Limb (tissue), 2 donors: ENCODE results near the gene NAA20.

Experiments
- DNase-seq, 2 donors: peaks; one replicate each; pipeline ENCODE4 v3.0.0-alpha.2; 2016; ENCODE audit errors: extremely low spot score in 2 of 2

Gene NAA20

GRCh38 chr20:20018366-20018765 is 1.2 kb downstream of the NAA20 start:
- no peak for DNase-seq

- DNase-seq = no peak
Observed at GRCh38 chr20:20019123-20019522, 2.0 kb downstream of the NAA20 start.

DNA sequence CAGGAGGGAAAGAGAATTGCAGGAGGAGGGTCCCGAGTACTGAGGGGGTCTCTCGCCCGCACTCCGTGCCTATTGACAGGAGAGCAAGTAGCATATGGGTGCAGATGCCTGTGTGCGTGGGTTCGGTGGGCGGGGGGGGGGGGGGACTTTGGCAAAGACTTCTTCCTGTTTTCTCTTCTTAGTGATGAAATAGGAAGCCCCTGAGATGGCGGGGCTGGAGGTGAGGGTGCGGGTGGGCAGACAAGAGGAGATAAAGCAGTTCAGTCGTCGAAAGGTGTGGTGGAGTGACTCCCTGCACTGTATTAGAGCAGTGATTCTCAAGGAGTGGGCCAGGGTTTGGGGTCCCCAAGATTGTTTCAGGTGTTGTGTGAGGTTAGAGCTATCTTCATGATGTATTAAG is 3.7 kb downstream of the NAA20 start:
- DNase-seq = no peak

GRCh38 chr20:20021835-20022234 is 4.7 kb downstream of the NAA20 start:
- DNase-seq = no peak

GRCh38 chr20:20022498-20022897 is 5.3 kb downstream of the NAA20 start:
- no peak for DNase-seq

DNA sequence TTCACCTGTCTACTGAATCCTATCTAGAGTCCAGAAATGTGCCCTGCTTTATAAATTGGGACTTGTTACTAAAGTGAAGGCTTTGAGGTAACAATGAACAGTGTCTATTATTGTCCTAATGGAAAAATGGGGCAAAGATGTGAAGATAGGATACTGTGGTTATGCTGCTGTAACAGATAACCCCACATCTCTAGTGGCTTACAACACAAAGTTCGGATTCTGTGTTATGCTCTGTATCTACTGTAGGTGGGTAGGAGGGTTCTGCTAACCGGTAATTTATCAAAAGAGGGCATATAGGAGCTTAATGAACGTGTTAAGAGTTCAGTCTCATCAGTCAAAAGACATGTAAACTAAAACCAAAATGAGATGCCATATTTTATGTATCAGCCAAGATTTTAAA is 6.2 kb downstream of the NAA20 start:
- DNase-seq = no peak

DNA sequence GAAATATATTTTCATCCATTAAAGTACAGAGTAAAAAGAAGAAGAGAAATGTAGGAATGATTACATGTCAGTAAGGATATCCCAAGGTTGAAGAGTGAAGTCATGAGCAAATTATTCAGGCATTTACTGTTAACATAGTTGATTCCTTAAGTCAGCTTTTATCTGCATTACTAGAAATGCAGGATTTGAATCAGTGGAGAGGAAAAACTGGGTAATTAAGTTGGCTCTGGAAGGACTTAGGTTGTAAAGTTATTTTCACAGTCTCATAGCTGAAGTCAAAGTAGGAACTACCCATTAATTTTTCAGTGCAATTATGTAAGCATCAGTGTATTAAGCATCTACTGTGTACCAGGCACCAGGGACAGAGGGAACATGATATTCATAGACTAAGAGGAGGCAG is 7.8 kb downstream of the NAA20 start:
- no peak for DNase-seq

GRCh38 chr20:20027284-20027683 is 10.1 kb downstream of the NAA20 start:
- no peak for DNase-seq

GRCh38 chr20:20031790-20032189 is 14.6 kb downstream of the NAA20 start:
- DNase-seq = no peak

GRCh38 chr20:20034486-20034885 is 17.3 kb downstream of the NAA20 start:
- DNase-seq = no peak

DNA sequence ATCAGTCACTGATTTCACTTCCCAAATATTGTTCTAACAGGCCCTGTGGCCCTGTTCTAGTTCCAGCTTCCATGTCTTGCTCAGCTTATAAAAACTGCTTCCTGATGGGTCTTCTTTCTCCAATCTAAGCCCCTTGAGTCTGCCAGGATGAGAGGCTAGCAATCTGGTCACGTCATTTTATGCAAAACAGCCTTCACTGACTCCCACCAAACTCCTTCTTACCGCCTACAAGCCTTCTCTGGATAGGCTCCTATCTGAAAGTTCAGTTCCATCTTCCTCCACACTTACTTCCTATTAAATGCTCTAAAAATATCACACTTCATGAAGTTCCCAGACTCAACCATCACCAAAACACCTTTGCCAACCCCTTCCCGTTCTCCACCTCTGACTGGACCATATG is 19.6 kb downstream of the NAA20 start:
- DNase-seq = no peak

DNA sequence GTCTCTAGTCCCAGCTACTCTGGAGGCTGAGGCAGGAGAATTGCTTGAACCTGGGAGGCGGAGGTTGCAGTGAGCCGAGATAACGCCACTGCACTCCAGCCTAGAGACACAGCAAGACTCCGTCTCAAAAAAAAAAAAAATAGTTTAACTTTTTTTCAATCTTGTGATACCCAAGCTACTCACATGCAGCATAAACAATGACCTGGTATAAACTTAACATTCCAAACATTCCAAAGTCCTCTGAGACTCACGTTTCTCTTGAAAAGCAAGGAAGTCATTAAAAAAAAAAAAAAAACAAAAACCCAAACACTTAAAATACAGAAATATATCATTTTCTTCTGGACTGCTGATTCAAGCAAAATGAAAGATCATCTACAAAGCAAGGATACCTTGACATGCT is 20.8 kb downstream of the NAA20 start:
- DNase-seq = no peak

DNA sequence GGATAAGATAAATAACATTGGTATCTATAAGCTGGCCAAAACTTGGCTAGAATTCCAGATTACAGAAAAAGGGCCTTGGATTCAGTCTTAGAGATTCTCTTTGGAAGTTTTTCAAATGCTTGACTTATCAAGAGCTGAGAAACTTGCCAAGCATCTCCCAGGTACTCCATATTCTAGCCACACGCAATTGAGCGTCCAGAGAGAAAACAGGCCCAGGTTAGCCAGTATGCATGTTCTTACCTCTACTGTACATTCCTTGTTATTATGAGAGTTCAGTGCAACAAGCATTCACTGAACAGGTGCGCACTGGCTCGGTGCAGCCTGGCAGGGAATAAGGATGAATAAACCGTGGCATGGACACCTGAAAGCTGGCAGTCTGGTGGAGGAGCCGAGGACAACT is 21.4 kb downstream of the NAA20 start:
- DNase-seq = no peak

DNA sequence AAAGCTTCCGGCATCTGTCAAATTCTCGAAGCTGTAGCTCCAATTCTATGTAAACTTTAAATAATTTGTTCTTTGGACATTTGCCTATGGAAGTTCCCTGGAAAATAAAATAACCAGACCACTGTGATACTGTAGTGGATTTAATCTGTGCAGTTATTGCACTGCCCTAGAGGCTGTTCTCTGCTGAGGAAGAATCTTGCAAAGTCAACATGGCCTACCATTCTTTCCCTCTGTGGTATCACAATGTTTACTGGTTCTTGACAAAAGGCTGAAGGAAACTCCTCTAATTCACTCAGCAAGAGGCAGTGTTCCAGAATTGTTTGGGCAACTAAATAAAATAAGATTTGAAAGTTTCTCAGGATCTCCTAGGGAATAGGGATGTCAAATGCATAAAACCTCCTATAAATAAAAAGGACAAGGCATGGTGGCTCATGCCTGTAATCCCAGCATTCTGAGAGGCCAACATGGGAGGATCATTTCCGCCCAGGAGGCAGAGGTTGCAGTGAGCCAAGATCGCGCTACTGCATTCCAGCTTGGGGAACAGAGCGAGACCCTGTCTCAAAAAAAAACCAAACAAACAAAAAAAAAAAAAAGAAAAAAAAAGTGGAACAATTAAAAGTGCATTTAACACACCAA is 22.7 kb downstream of the NAA20 start:
- no peak for DNase-seq

GRCh38 chr20:20051767-20052073 is 34.6 kb downstream of the NAA20 start:
- no peak for DNase-seq

DNA sequence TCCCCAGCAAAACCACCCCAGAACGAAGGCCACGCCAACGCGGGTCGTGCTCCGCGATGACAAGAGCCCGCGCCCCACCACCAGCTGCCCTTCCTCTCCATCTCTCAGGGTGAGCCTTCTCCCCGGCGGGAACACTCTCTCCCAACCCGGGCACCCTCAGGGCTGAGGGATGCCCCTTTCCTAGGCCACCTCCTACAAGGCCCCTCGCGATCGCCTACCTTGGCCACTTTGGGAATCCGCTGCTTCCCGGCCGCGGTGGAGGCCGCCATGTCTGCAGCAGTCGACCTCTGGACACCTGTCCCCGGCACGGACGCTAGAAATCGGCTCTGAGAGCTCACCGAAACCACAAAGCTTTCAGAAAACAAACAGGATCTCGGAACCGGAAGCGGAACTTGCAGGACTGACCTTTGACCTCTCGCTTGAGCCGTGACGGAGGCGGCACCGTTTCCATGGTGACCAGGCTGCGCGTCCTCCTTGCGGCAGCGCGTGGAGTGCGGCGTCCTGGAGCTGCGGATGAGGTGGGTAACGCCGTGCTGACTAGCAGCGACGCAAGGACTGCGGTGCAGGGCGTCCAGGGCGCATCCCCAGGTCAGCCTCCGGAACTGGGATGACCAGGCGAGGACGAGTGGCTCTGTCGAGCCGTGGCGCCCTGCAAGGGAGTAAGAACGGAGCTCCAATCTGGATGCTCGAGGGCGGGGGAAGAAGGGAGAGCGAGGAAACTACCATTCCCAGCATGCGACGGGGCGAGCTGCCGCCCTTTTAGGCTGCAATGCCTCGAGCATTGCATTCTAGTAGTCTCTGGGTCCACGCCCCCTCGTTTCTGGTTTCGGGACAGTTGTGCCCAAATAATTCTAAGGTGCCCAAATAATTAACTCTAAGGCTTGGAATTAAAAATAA is 35.2 kb downstream of the NAA20 start, which contains the start of the genes CFAP61 and CRNKL1:
CFAP61 (plus strand) TSS at position 459 of the 897 bp plus-strand sequence. CDS start 4,122 bp downstream, outside the sequence.
CRNKL1 (minus strand) TSS at position 393 of the 897 bp plus-strand sequence; CDS start at position 269, 124 bp downstream.
- DNase-seq = peak; percentile 96 to 97

GRCh38 chr20:20060234-20060998 is 43.3 kb downstream of the NAA20 start:
- DNase-seq = no peak

DNA sequence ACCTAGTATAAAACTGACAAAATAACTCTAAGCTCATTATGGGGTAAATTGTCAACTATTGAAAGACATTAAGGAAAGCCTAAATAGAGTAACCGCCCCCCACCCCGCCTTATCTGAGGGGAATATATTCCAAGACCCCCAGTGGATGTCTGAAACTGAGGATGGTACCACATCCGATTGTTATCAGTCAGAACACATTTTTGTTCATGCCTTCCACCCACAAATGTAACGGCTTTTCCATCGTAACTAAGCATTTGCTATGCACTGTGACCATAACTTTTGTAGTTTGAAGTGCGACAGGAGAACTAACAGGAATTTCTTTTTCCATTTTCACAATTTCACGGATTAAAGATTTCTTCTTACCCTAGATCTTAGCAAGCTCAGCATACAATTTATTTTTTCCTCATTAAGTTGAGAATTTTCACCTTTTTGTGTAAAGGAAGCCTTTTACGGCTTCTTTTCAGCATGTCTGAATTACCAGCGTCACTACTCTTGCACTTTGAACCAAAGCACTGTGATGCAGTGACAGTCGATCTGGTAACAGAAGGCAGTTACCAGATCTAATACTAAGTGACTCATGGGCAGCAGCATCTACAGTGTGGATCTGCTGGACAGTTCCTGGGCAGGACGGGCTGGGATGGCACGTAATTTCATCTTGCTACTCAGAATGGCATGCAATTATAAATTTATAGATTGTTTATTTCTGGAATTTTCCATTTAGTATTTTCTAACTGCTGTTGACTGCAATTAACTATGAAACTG is 47.0 kb downstream of the NAA20 start:
- no peak for DNase-seq

GRCh38 chr20:20065361-20065760 is 48.2 kb downstream of the NAA20 start:
- no peak for DNase-seq

DNA sequence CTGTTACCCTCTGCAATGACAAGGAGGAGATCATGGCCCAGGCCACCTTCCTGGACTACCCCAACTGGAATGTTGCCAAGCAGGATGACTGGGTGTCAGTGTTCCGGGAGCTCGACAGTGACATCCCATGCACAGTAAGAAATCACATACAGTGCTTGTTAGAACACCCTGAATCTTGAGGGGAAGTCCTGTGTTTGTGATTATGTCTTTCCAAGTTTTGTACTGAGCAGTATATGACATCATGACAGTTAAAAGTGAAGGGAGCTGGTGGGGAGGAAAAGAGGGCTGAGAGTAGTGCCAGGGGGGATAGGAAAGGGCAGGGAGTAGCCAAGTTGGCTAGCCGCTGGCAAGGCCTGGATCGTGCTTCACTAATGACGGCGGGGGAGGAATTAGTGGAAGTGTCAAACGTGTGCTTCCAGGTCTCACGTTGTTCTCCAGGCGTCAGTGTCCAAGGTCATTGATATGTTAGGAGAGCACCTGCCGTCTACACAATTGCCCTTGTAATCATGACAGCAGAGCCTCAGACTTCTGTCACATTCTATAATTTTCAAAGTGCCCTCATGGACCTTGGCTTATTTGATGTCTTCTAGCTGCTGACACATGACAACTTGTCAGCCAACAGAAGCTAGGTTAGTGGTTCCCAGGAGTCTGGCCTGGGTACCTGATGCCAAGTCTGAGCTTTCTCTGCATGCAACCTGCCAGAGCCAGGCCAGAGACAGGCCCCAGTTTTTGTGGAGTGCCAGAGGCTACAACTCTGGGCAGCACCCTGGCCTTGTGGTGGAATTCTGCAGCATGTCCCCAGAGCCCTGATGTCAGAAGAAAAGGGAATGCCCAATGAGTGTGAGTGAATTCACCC is 53.9 kb downstream of the NAA20 start:
- DNase-seq = no peak
